Fibroblast of lung (primary cell): ENCODE measurements around the gene VPS13D. TPM values are rescaled to one million over a fixed set of nuclear protein-coding genes. Genes with fewer than 3 reads are reported as not detected.

Experiments
- DNase-seq, 2 donors: peaks; one replicate each; pipeline versions ENCODE4 v3.0.0 to v3.0.0-alpha.2; 2010; ENCODE audit warnings: low read depth in 2 of 2
- H2AFZ ChIP-seq: 2 replicates; pipeline ENCODE4 v1.5.1; 2012; ENCODE audit warnings: low read length, control low read depth, inconsistent platforms
- H3K27ac ChIP-seq: 2 replicates; pipeline ENCODE4 v1.5.1; 2011; ENCODE audit warnings: low read length, control low read depth; ENCODE audit not compliant: insufficient read depth
- H3K27me3 ChIP-seq: 2 replicates; pipeline ENCODE4 v1.5.1; 2011; ENCODE audit warnings: mild to moderate bottlenecking, low read length; ENCODE audit not compliant: control insufficient read depth, insufficient read depth
- H3K36me3 ChIP-seq: 2 replicates; pipeline ENCODE4 v1.5.1; 2011; ENCODE audit warnings: low read length; ENCODE audit not compliant: control insufficient read depth, insufficient read depth
- H3K4me1 ChIP-seq: 2 replicates; pipeline ENCODE4 v1.5.1; 2011; ENCODE audit warnings: low read length; ENCODE audit not compliant: control insufficient read depth, insufficient read depth; ENCODE audit errors: extremely low read depth
- H3K4me2 ChIP-seq: 2 replicates; pipeline ENCODE4 v1.5.1; 2011; ENCODE audit warnings: low read length, control low read depth; ENCODE audit not compliant: insufficient read depth; ENCODE audit errors: extremely low read depth
- H3K4me3 ChIP-seq, 4 experiments: fragments of 200-600 bp in 1 of 4; sonication (generic) in 1 of 4; replicated peaks in 1 of 4; 2 replicates each; pipeline ENCODE4 v1.5.1; 2011 to 2016; ENCODE audit warnings: low read length in 4 of 4, low read depth in 3 of 4, mild to moderate bottlenecking in 3 of 4, control low read depth in 2 of 4, inconsistent platforms in 1 of 4, mixed read lengths in 1 of 4; ENCODE audit not compliant: insufficient read depth in 1 of 4; ENCODE audit errors: control extremely low read depth in 1 of 4
- H3K79me2 ChIP-seq: 2 replicates; pipeline ENCODE4 v1.5.1; 2012; ENCODE audit warnings: mild to moderate bottlenecking, low read length, inconsistent platforms; ENCODE audit not compliant: control insufficient read depth, insufficient read depth
- H3K9ac ChIP-seq: 2 replicates; pipeline ENCODE4 v1.5.1; 2011; ENCODE audit warnings: mild to moderate bottlenecking, low read length, control low read depth; ENCODE audit not compliant: insufficient read depth
- H3K9me3 ChIP-seq: 2 replicates; pipeline ENCODE4 v1.5.1; 2012; ENCODE audit warnings: low read depth, low read length; ENCODE audit not compliant: control insufficient read depth, insufficient read depth
- H4K20me1 ChIP-seq: 2 replicates; pipeline ENCODE4 v1.5.1; 2011; ENCODE audit warnings: low read length; ENCODE audit not compliant: control insufficient read depth, insufficient read depth; ENCODE audit errors: extremely low read depth
- CTCF ChIP-seq, 2 donors: IDR thresholded peaks in 1 of 2; conservative IDR thresholded peaks in 1 of 2; 1 replicate in 1 of 2; 2 replicates in 1 of 2; pipeline ENCODE4 v1.5.1; 2011 to 2012; ENCODE audit warnings: low read length in 2 of 2, control low read depth in 1 of 2, inconsistent platforms in 1 of 2, low read depth in 1 of 2, mild to moderate bottlenecking in 1 of 2
- EZH2 ChIP-seq: IDR thresholded peaks from 2 replicates; pipeline ENCODE4 v1.5.1; 2012; ENCODE audit warnings: low read length, control low read depth, mild to moderate bottlenecking; ENCODE audit errors: missing control alignments
- polyA plus RNA-seq, 2 donors: library from polyadenylated mRNA; depleted of rRNA in 1 of 2; stranded (reverse) in 1 of 2; unstranded in 1 of 2; fragments of >200 nt; gene quantifications; 2 replicates each; pipeline ENCODE4 v1.2.1, GENCODE V29; 2011 to 2012; ENCODE audit warnings: missing spikeins in 1 of 2
- total RNA-seq: library from RNA; depleted of rRNA; stranded (reverse); fragments of >200 nt; gene quantifications from 2 replicates; pipeline ENCODE4 v1.2.1, GENCODE V29; 2014

The VPS13D gene
- total and polyA plus RNA-seq, 2 donors (not counting 1 experiment from before 2014, with no cell fraction given): 14.6 to 40.0 TPM

GRCh38 chr1:12472156-12472797, 242.4 kb downstream of the VPS13D start:
- Histone ChIP-seq H3K9me3 (no peaks in the 10 kb centered on the region), H3K27ac (no peak overlapping the region), H2AFZ (no peak overlapping the region), H3K4me3 (no peak overlapping the region), H3K4me1 (peaks cover 11% of the 10 kb centered on the region), H3K36me3 (no peaks in the 10 kb centered on the region), H4K20me1 (no peaks in the 10 kb centered on the region), H3K27me3 (no peaks in the 10 kb centered on the region), H3K79me2 (no peaks in the 10 kb centered on the region), H3K4me2 (no peak overlapping the region), H3K9ac (no peak overlapping the region)
- TF ChIP-seq CTCF (conservative IDR thresholded peaks at IDR 0.05 in 1 of 2, IDR thresholded peaks at IDR 0.05 in 1 of 2; ENCODE audit: low read depth in 1 of 2, low read length in 2 of 2) (no peak), EZH2 (no peak)
- DNase-seq: no peak

DNA sequence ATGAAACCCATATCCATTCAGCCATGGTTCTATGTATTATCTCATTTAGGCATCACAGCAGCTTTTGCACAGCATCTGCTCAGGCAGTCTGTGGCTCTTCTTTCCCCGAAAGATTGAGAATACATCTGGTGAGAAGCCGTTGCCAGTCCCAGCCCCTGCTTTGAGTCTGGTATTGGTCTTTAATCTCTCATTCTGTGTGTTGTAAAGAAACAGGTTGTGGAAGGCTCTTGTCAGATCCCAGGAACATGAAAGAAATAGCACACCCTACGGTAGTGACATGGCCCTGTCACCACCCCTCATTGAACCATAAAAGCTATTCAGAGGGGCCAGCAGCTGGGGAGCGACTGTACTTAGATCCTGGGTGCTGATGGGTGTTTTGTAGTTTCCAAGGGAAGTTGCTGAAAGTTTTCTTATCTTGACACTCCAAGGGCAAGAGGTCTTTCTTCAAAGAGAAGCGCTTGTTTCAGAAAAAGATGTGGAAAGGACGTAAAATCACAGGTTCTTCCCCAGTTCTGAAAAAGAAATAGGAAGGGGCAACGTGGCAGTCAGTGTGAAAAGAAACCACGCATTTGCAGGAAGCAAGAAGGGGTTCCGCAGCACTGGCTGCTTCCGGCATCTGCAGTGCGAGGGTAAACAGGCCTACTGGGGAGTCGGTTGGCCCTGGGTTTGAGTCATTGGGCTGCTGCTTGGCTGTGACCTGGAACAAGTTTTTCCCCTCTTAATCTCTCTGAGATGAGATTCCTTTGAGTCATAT, 243.1 kb downstream of the VPS13D start:
- TF ChIP-seq EZH2: no peak
- no peak for TF ChIP-seq CTCF (conservative IDR thresholded peaks at IDR 0.05 in 1 of 2, IDR thresholded peaks at IDR 0.05 in 1 of 2; ENCODE audit: low read depth in 1 of 2, low read length in 2 of 2)
- Histone ChIP-seq H3K4me1 (peaks cover 14% of the 10 kb centered on the region), H3K9ac (no peak overlapping the region), H2AFZ (no peak overlapping the region), H3K27me3 (no peaks in the 10 kb centered on the region), H3K4me2 (no peak overlapping the region), H3K4me3 (no peak overlapping the region), H3K27ac (no peak overlapping the region), H4K20me1 (no peaks in the 10 kb centered on the region), H3K9me3 (no peaks in the 10 kb centered on the region), H3K79me2 (no peaks in the 10 kb centered on the region), H3K36me3 (no peaks in the 10 kb centered on the region)
- DNase-seq: peak in 1 of 2 donors; percentile 47

- peak; percentile 30 to 92 for DNase-seq
- no peak overlapping the region for H2AFZ ChIP-seq
- H4K20me1 ChIP-seq: no peaks in the 10 kb centered on the region
- peaks cover 17% of the 10 kb centered on the region for H3K4me1 ChIP-seq
- H3K27me3 ChIP-seq: no peaks in the 10 kb centered on the region
- H3K9ac ChIP-seq: no peak overlapping the region
- no peak overlapping the region for H3K27ac ChIP-seq
- H3K36me3 ChIP-seq: no peaks in the 10 kb centered on the region
- no peaks in the 10 kb centered on the region for H3K79me2 ChIP-seq
- no peak overlapping the region for H3K4me3 ChIP-seq
- H3K4me2 ChIP-seq: peak overlapping the region; percentile 13
- no peaks in the 10 kb centered on the region for H3K9me3 ChIP-seq
- TF ChIP-seq CTCF (conservative IDR thresholded peaks at IDR 0.05 in 1 of 2, IDR thresholded peaks at IDR 0.05 in 1 of 2; ENCODE audit: low read depth in 1 of 2, low read length in 2 of 2) (no peak), EZH2 (no peak)
Measured at GRCh38 chr1:12473596-12474362, 243.9 kb downstream of the VPS13D start.
